Measurements from ENCODE around the gene ANKRD44. TPM values are rescaled to one million over a fixed set of nuclear protein-coding genes. Genes with fewer than 3 reads are reported as not detected.

ANKRD44 gene
- total RNA-seq, 1 donor from 2014 or later: 14.2 TPM

GRCh38 chr2:197258580-197258979, 52.0 kb downstream of the ANKRD44 start:
- DNase-seq (ENCODE audit: extremely low spot score, unreplicated experiment): no peak
- H3K4me1 Mint-ChIP-seq (ENCODE audit: unreplicated experiment): peaks cover 29% of the 10 kb centered on the region
- no peak overlapping the region for H3K4me3 Mint-ChIP-seq
- no peaks in the 10 kb centered on the region for H3K27me3 Mint-ChIP-seq
- H3K36me3 Mint-ChIP-seq: no peaks in the 10 kb centered on the region
- H3K9me3 Mint-ChIP-seq: no peaks in the 10 kb centered on the region
- TF ChIP-seq CTCF (conservative IDR thresholded peaks at IDR 0.05): no peak
- no peak overlapping the region for H3K27ac Mint-ChIP-seq

- TF ChIP-seq CTCF (conservative IDR thresholded peaks at IDR 0.05): no peak
- Mint-ChIP-seq H3K4me1 (ENCODE audit: unreplicated experiment) (peaks cover 21% of the 10 kb centered on the region), H3K9me3 (no peaks in the 10 kb centered on the region), H3K27me3 (no peaks in the 10 kb centered on the region), H3K27ac (no peak overlapping the region), H3K4me3 (no peak overlapping the region), H3K36me3 (no peaks in the 10 kb centered on the region)
- no peak for DNase-seq (ENCODE audit: extremely low spot score, unreplicated experiment)
These were observed 53.9 kb downstream of the ANKRD44 start for GRCh38 chr2:197256547-197257170.

- Mint-ChIP-seq H3K27ac (peak overlapping the region; percentile 69), H3K27me3 (no peaks in the 10 kb centered on the region), H3K9me3 (no peaks in the 10 kb centered on the region), H3K36me3 (no peaks in the 10 kb centered on the region), H3K4me3 (peak overlapping the region; percentile 40), H3K4me1 (ENCODE audit: unreplicated experiment) (peaks cover 20% of the 10 kb centered on the region)
- no peak for TF ChIP-seq CTCF (conservative IDR thresholded peaks at IDR 0.05)
- no peak for DNase-seq (ENCODE audit: extremely low spot score, unreplicated experiment)
These were observed 54.6 kb downstream of the ANKRD44 start for GRCh38 chr2:197256021-197256420.

- H3K4me3 Mint-ChIP-seq: peak overlapping the region; percentile 40
- no peak for DNase-seq (ENCODE audit: extremely low spot score, unreplicated experiment)
- no peak for TF ChIP-seq CTCF (conservative IDR thresholded peaks at IDR 0.05)
These were observed 55.0 kb downstream of the ANKRD44 start for GRCh38 chr2:197255543-197255942.

GRCh38 chr2:197254776-197255530, 55.6 kb downstream of the ANKRD44 start:
- Mint-ChIP-seq H3K9me3 (no peaks in the 10 kb centered on the region), H3K36me3 (no peaks in the 10 kb centered on the region), H3K4me1 (ENCODE audit: unreplicated experiment) (peaks cover 20% of the 10 kb centered on the region), H3K27ac (no peak overlapping the region), H3K27me3 (no peaks in the 10 kb centered on the region), H3K4me3 (no peak overlapping the region)
- DNase-seq (ENCODE audit: extremely low spot score, unreplicated experiment): no peak
- TF ChIP-seq CTCF (conservative IDR thresholded peaks at IDR 0.05): no peak

More at GRCh38 chr2:197255543-197255942, 55.0 kb downstream of the ANKRD44 start:
- Mint-ChIP-seq H3K36me3 (no peaks in the 10 kb centered on the region), H3K27ac (peak overlapping the region; percentile 69), H3K4me1 (ENCODE audit: unreplicated experiment) (peaks cover 20% of the 10 kb centered on the region), H3K9me3 (no peaks in the 10 kb centered on the region), H3K27me3 (no peaks in the 10 kb centered on the region)
